GM18498 (cell line): ENCODE measurements around the gene TMEM176B.

Source experiments
- ATAC-seq: cut with Tn5 transposase; IDR thresholded peaks from one replicate; pipeline ENCODE4 v1.9.1; 2021; ENCODE audit warnings: mild to moderate bottlenecking, moderate library complexity; ENCODE audit not compliant: unreplicated experiment

The TMEM176B gene

DNA sequence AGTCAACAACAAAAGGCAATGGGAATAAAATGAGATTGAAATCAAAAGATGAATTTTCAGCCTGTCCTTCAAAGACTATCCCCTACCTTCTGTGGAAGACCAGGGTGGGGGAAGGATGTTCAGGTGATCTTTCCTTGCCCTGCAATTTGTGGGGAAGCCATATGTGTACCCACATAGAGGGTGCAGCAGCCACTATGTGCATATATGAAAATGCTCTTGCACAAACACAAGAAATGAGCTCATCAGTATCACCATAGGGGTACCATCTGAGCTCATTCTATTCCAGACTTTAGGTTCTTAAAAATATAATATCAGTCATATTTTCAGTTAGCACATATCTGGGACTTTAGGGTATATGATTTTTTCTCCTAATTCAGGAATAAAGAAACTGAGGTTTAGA is 45.2 kb downstream of the TMEM176B start:
- ATAC-seq, result no peak

DNA sequence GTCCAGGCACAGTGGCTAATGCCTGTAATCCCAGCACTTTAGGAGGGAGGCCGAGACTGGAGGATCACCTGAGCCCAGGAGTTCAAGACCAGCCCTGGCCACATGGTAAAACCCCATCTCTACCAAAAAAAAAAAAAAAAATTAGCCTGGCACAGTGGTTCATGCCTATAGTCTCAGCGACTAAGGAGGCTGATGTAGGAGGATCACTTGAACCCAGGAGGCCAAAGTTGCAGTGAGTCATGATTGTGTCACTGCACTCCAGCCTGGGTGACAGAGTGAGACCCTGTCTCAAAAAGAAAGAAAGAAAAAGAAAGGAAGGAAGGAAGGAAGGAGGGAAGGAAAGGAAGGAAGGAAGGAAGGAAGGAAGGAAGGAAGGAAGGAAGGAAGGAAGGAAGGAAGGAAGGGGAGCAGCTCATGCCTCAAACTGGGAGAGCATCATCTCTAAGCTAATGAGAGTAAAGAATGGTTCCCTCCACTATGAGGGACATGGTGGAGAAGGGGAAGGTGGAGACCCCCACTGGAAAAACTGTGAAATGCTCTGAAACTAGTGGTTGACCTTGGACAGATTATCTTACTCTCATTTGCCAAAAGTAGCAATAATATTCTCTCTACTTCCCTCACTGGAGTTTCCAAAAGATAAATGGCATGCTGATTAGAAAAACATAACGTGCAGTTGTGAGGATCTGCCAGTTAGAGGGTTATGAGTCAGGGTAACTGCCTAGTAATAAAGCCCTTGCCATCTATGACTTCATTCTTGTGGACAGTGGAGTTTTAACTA is 46.1 kb downstream of the TMEM176B start:
- ATAC-seq, result peak; percentile 58

GRCh38 chr7:150753239-150753638 is 46.9 kb downstream of the TMEM176B start:
- no peak for ATAC-seq

DNA sequence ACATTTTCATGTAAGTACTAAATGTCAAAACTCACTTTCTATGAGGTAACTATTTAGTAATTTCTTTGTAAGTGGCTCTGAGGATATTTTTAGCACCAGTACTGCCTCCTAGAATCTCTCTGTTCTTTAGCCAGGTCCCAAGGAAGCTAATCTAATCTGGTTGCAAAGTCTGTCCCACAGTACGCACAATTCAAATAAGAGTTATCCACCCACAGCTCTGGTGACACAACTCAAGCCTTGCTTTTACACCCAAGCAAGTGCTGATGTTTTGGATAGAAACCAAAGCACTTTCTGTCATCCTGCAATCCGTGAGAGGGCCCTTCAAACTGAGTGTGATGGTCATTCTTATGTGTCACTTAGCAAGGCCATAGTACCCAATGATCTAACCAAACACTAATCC is 48.5 kb downstream of the TMEM176B start:
- ATAC-seq, result no peak

GRCh38 chr7:150748376-150748775 is 51.8 kb downstream of the TMEM176B start:
- ATAC-seq, result no peak

GRCh38 chr7:150746921-150747320 is 53.2 kb downstream of the TMEM176B start:
- ATAC-seq, result no peak

DNA sequence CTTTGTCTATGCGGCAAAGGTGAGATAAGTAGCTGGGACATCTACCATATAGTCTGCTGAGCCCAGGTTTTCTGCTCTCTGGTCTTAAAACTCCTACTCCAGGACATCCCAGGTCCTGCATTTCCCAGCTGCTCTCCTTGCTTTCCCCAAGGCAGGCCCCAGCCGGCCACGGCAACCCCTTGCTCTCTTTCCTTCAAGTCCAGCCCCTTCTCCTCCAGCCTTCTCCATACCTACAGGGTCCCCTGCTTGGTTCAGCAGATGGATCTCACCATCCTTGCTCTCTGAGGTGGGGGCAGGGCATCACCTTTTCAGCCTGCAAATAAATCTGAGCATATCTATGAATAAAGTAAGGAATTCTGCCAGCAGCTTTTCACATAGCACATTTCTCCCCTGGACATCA is 54.3 kb downstream of the TMEM176B start:
- ATAC-seq, result no peak

DNA sequence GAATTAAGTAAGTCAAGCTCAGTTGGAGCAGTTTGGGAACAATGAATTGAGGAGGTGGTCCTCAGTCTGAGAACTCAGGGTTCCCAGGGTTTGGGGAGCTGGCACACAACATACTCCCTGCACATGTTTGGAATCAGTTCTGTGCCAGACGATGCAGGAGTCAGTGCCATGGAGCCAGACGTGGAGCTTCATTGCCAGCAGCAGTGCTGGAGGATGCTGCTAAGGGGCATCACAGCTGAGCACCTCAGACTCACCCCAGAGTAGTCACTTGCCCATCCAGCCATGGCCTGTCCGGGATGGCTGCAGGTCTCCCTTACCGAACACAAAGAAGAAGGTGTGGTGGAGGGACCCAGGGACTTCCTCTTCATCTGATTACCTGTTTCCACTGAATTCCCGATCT is 55.1 kb downstream of the TMEM176B start:
- ATAC-seq, result no peak

GRCh38 chr7:150744041-150744656 is 56.0 kb downstream of the TMEM176B start:
- no peak for ATAC-seq

DNA sequence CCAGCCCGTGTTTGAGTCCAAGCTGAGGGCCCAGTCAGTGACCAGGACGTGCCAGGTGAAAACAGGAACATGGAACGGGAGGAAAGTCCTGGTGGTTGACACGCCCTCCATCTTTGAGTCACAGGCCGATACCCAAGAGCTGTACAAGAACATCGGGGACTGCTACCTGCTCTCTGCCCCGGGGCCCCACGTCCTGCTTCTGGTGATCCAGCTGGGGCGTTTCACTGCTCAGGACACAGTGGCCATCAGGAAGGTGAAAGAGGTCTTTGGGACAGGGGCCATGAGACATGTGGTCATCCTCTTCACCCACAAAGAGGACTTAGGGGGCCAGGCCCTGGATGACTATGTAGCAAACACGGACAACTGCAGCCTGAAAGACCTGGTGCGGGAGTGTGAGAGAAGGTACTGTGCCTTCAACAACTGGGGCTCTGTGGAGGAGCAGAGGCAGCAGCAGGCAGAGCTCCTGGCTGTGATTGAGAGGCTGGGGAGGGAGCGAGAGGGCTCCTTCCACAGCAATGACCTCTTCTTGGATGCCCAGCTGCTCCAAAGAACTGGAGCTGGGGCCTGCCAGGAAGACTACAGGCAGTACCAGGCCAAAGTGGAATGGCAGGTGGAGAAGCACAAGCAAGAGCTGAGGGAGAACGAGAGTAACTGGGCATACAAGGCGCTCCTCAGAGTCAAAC is 57.7 kb downstream of the TMEM176B start:
- ATAC-seq, result no peak
